Lower leg skin (tissue), 3 donors: Measurements from ENCODE around the gene APLF.

Source experiments
- CTCF ChIP-seq, 3 donors: fragments of 450-650 bp; IDR thresholded peaks; one replicate each; pipeline ENCODE4 v1.5.1; 2016; ENCODE audit warnings: antibody characterized with exemption in 3 of 3, mild to moderate bottlenecking in 3 of 3, moderate library complexity in 2 of 3
- POLR2A ChIP-seq, 2 donors: fragments of 450-650 bp; IDR thresholded peaks; one replicate each; pipeline ENCODE4 v1.6.1; 2016 to 2017; ENCODE audit warnings: antibody characterized with exemption in 2 of 2, mild to moderate bottlenecking in 1 of 2, moderate library complexity in 1 of 2

GRCh38 chr2:68434981-68435380 lies 32.4 kb upstream of the APLF start:
- TF ChIP-seq POLR2A (IDR thresholded peaks at IDR 0.05), result no peak
- TF ChIP-seq CTCF (IDR thresholded peaks at IDR 0.05), result no peak
